PFSK-1 (cell line): ENCODE results near the gene ZNF655.

ENCODE experiments used
- FOXP2 ChIP-seq: optimal IDR thresholded peaks from 2 replicates; pipeline ENCODE3; 2011; ENCODE audit warnings: borderline replicate concordance, control low read depth, inconsistent platforms; ENCODE audit not compliant: insufficient read depth; ENCODE audit errors: extremely low read length, extremely low read depth
- POLR2AphosphoS5 ChIP-seq: IDR thresholded peaks from 2 replicates; pipeline ENCODE4 v1.6.1; 2012; ENCODE audit warnings: low read depth, mild to moderate bottlenecking, control low read depth, low read length, moderate library complexity
- REST ChIP-seq, 2 experiments: IDR thresholded peaks; 2 replicates each; pipeline versions ENCODE4 v1.6.1 to v1.8.0; 2011 to 2012; ENCODE audit warnings: low read depth in 2 of 2, low read length in 2 of 2, control low read depth in 1 of 2, inconsistent platforms in 1 of 2, mild to moderate bottlenecking in 1 of 2, moderate library complexity in 1 of 2; ENCODE audit not compliant: insufficient read depth in 1 of 2
- SIN3A ChIP-seq: IDR thresholded peaks from 2 replicates; pipeline ENCODE4 v1.6.1; 2012; ENCODE audit warnings: mild to moderate bottlenecking, low read length, moderate library complexity, borderline replicate concordance; ENCODE audit not compliant: insufficient read depth
- TAF1 ChIP-seq: IDR thresholded peaks from 2 replicates; pipeline ENCODE4 v1.6.1; 2012; ENCODE audit warnings: low read length, control low read depth, borderline replicate concordance; ENCODE audit not compliant: insufficient read depth

The ZNF655 gene

GRCh38 chr7:99622596-99622995 lies 64.2 kb downstream of the ZNF655 start:
- TF ChIP-seq FOXP2 (no peak), SIN3A (no peak)

- TF ChIP-seq FOXP2 (no peak), SIN3A (no peak), POLR2AphosphoS5 (no peak), TAF1 (no peak), REST (IDR thresholded peaks at IDR 0.05; ENCODE audit: insufficient read depth in 1 of 2, low read depth in 2 of 2, low read length in 2 of 2) (no peak)
Observed at GRCh38 chr7:99623091-99623693, 64.8 kb downstream of the ZNF655 start.

GRCh38 chr7:99623702-99624447 lies 65.4 kb downstream of the ZNF655 start:
- no peak for TF ChIP-seq REST (IDR thresholded peaks at IDR 0.05; ENCODE audit: insufficient read depth in 1 of 2, low read depth in 2 of 2, low read length in 2 of 2)
- no peak for TF ChIP-seq TAF1
- TF ChIP-seq FOXP2 = no peak
- TF ChIP-seq POLR2AphosphoS5 = no peak
- no peak for TF ChIP-seq SIN3A

- TF ChIP-seq SIN3A = no peak
- no peak for TF ChIP-seq POLR2AphosphoS5
- TF ChIP-seq FOXP2 = no peak
- no peak for TF ChIP-seq TAF1
- TF ChIP-seq REST (IDR thresholded peaks at IDR 0.05; ENCODE audit: insufficient read depth in 1 of 2, low read depth in 2 of 2, low read length in 2 of 2) = no peak
Observed at GRCh38 chr7:99624484-99624883, 66.0 kb downstream of the ZNF655 start.

- no peak for TF ChIP-seq REST (IDR thresholded peaks at IDR 0.05; ENCODE audit: insufficient read depth in 1 of 2, low read depth in 2 of 2, low read length in 2 of 2)
- TF ChIP-seq TAF1 = no peak
- TF ChIP-seq POLR2AphosphoS5 = no peak
- no peak for TF ChIP-seq FOXP2
- no peak for TF ChIP-seq SIN3A
Observed at GRCh38 chr7:99625321-99625720, 66.9 kb downstream of the ZNF655 start.
